8988T (cell line): ENCODE data around the gene PRDM16.

ENCODE experiments used
- DNase-seq: peaks from one replicate; pipeline ENCODE4 v3.0.0; 2011

The PRDM16 gene

DNA sequence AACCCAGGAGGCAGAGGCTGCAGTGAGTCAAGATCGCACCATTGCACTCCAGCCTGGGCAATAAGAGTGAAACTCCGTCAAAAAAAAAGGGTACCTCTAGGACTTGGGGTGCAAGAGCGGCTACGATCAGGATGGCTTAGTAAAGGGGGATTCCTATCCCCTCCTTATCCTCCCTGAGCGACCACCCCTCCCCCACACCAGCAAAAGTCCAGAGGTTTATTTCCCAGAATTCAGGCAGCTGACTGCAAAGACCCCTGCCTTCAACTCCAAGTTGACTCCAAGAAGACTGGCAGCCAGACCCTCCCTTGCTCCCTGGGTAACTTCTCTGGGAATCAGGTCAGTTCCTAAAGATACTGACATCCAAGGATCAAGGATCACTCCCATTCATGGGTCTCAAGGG is 12.4 kb upstream of the PRDM16 start:
- DNase-seq, result no peak

DNA sequence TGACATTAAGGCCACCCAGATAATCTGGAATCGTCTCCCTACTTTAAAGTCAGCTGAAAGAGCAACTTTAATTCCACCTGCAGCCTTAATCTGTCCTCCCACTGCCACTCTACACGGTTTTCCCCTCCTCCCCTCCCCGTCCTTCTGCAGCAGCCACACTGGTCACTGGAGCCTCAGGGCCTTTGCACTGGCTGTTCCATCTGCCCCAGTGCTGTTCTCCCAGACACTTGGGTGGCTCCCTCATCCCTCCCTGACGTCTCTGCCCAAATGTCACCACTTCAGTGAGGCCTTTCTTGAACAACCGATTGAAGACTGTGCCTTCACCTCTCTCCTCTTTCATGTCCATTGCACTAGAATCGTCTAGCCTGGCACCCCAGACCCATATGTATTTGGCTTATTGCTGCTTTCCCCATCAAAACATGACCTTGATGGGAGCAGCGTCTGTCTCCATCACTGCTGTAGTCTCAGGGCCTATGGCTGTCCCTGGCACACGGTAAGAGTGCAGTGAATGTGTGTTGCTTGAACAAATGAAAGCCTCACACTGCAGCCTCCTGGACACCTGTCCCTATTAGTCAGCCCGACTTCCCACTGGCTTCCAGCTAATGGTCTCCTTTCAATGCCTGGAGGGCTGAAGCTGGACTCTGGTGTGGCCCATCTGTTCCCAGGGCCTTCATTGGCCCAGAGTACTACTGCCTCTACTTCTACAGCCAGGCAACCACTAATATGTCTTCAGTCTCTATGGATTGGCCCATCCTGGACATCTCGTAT is 10.6 kb upstream of the PRDM16 start:
- DNase-seq, result no peak

DNA sequence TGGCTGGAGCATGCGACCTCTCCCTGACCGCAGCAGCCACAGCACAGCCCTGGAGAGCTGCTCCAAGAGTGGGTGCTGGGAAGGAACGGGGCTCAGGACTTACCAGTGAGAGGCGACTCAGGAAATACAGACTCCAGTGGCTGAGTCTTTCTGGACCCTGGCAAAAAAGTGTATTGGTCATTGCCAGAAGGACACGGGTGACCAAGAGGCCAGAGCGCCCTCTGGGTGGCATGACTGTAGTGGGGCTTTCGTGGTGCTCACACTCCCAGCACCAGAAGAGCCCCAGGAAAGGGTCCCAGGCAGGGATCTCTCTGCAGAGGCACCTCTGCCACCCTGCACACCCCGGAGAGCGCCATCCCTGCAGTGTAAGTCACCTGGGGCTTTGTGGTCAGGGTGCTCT is 8.9 kb upstream of the PRDM16 start:
- no peak for DNase-seq

DNA sequence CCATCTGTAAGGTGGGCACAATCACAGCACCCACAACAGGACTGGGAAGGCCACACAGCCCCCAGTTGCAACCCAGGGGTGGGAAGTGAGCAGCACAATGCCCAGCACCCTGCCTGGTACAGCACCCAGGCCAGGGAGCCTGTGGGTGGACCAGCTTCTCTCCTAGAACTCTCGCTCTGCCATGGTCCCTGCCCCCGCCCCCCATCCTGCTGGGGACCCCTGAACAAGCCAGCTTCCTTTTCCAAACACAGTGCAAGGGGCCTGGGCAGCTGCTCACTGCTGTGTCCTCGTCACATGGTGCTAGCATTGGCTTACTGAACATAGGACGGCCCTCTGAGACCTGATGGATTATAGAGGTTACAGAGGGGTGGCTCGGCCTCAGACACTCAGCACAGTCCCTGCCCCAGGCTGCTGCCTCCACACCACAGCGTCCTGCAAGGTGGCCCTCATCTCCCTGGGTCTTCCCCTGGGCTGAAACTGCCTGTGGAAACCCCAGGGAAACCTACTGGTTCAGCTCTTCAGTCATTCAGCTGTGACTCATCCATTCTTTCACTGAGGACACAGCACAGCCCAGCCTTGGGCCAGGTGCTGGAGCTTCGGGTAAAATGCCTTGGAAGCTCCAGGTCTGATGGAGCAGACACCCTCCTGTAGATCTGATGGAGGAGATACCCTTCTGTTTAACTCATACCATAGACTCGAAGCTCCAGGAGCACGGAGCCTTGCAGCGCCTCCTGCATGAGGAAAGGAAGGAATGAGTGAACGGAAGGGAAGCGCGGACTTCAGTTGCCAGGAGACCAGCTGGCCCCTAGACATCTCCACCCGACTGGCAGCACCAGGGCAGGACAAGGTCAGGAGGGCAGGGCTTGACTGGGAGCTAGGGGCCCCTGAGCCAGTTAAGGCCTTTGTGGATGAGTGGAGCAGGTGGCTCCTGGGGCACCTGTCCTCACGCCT is 8.1 kb upstream of the PRDM16 start:
- DNase-seq, result peak; percentile 64

DNA sequence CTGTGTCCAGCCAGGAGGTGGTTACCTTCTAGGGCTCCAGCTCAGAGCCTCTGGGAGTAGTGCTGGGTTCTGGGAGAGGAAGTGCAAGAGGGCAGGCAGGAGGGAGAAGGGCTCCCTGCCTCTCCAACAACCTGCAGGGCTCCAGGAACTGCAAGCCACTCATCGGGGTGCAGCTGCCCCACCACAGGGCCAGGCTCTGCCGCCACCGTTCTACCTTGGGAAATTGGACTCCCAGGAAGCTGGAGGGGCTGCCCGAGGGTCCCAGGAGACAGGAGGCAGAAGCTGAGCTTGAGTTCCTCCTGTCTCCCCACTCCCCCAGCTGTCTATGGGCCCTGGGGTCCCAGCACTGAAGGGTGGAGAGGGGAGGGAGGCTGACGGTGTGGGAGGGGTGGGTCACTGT is 7.4 kb upstream of the PRDM16 start:
- no peak for DNase-seq

DNA sequence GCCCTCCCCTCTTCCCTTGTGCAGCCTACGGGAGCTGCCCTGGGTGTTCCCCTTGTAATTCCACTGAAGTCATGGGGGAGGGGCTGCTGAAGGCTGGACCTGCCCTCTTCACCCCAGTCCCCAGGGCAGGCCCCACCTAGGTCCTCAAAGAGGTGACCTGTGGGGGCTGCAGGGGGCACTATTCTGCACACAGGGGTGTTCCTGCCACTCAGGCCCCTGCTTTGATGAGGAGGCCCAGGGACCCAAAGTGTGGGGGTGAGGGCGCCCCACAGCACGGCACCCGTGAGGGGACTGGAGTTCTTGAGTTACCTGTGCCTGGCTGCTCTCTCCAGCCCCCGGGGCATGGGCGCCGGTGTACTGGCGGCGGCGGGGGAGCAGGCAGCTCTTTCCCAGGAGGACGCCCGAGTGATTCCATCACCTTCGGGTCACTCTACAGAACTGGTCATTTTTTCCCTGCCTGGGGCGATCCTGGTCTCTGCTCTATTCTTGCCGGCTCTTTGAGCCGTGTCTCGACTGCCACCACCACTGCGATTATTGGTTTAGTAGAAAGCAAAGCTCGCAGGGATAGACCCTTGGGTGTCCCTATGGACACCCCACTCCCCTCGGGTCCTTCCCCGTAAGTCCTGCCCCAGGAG is 6.9 kb upstream of the PRDM16 start:
- DNase-seq, result no peak

DNA sequence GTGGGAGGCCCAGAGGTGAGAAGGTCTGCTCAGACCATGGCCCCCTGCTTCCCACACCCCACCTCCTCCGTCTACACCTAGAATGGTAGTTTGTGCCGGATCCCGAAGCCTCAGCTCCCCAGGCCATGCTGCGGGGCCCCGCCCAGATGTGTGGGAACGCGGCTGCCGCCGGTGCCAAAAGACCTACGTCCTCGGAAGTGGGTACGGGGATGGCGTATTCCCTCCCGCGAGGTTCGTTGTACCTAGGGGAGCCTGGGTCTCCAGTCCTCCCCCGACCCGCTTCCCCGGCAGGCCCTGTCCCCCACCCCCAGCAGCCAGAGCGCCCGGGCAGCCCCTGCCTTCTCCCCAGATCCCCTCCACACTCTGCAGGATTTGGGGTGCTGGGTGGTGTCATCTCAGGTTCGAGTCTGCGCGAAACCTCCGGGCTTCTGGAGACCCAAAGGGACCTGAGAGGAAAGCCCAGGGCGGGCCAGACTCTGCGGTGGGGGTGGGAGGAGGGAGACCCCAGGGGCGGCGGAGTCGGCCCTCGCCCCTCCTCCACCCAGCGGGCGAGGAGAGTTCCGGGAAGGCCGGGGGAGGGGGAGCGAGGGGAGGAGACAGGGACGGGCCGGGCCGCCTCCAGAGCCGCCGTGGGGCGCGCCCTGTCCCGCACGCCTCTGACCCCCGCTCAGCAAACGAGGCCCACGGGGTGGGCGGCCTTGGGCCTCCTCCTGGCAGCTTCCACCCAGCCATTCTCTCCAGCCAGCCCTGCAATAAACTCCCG is 6.2 kb upstream of the PRDM16 start:
- DNase-seq, result no peak

DNA sequence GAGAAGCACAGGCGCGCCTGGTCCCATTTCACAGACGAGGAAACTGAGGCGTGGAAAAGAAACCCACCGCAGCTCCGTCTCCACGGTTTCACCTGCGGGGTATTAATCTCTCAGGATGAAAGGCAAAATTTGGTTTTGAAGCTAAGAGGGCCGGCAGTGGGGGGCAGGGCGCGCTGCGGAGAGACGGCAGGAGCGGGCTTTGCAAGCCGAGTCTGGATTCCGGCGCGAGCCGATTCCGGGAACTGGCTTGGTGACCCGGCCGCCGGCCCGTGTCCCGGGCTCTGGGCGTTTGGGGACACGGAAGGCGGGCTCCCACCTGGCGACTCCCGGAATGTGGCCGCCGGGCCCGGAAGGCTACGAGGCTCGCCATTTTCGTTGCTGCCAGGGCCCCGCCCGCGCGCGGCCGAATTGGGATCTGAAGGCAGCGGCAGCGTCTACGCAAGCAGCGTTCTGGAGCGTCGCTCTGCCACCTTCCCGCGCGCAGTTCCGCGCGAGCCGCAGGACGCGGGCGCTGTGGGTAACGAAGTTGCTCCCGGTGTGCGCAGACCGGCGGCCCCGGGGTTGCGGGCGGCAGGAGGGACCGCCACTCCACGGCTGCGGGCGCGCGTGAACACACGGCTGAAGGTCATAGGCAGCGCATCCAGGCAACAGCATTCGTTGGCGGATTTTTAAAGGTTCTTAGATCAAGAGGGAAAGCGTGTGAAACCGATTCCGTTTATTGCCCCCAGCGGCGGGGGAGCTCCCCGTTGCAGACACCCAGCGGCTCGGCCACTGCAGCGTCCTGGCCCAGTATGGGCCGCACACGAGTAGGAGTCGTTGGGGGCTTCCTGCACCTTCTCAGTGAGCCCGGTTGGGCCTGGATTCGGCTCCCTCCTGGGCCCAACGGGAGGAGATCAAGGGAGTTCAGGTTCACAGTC is 5.4 kb upstream of the PRDM16 start:
- no peak for DNase-seq

DNA sequence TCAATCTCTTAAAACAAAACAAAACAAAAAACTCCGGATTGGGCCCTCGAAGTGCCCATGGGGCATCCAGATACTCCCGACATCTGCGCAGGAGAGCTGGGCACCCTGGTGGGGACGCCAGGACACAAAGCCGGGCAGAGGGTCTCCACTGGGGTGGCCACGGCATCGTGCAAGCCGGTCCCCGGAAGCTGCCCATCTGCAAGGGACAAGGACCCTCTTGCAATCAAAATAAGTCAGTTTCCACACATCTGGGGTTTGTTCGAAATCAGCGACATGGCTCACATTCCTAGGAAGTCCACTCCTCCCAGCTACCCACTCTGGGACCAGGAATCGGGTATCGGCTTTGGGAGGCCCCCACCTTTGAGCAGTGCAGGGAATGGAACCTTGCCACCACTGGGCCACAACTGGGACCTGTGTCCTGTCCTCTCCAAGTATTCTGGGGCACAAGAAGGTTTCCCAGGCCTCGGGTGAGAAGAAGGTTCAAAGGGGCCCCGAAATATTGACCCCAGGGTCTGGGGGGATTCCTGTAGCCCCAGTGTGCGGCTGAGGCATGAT is 4.6 kb upstream of the PRDM16 start:
- no peak for DNase-seq

DNA sequence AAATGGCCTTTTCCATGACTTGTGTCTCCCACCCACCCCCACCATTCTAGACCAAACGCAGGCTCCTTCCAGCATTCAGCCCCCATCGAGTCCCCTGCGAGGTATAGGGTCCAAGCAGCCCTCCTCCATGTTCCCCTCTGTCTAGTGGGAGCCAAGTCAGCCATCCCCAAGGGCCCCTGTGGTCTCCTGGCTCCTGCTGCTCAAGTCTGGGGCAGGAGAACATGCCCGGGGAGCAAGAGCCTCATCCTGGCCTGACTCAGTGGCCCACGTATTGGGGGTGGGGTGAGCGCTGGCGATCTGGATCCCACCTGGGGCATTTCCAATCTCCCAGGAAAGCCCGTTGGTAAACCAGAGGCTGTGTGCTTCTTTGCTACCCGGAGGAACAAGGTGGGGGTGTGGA is 4.1 kb upstream of the PRDM16 start:
- DNase-seq, result no peak

DNA sequence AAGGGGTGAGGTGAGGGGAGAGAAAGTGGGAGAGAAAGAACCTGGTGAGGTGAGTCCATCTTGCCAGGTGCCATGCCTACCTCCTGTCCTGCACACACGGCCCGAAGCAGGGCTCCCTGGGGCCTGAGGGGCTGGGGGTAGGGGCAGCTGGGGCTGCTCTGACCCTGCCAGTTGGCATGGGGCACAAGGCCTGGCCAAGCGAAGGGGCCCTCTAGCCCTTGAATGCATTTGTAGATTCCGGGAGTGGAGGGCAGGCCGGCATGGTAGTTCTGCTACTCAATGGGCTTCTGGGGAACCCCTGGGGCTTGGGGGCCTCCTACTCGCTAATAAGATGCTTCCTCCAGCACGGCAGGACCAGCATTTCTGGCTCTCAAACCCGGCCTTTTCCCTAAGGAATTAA is 3.6 kb upstream of the PRDM16 start:
- no peak for DNase-seq

DNA sequence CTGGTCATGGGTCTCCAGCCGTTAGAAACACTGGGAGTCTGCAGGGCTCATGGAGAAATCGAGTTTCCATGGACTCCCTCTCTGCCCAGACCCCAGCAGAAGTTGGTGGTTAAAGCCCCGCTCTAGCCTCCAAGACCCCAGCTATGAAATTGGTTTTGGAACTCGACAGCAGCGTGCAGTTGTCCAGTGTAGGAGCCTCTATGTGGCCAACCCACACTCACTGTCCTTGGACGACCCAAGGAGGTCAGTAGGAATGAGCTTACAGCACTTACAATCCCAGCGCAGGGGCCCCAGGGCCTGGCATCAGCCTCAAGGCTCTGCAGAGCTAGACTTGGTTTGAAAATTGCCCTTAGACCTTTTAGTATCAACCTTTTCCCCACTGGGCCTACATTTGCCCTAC is 3.2 kb upstream of the PRDM16 start:
- DNase-seq, result no peak

DNA sequence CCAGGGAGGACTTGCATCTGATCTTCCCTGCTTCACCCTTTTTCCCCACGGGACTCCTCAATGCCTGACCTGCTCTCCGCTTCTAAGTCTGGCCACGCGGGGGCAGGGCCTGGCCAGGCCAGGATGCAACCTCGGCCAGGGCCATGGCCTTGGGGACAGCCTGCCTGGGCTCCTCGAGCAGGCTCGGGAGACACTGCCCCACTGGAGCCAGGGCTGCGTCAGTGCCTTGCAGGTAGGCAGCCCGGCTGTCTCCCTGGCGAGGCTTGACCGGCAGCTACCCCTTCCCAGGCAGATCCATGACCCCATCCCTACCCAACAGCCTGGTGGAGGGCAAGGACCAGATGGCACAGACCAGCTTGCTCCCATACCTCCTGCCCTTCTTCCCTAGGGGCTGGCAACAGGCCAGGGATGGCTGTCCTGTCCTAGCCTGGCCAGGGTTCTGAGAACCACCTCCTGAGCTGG is 2.7 kb upstream of the PRDM16 start:
- DNase-seq, result no peak

DNA sequence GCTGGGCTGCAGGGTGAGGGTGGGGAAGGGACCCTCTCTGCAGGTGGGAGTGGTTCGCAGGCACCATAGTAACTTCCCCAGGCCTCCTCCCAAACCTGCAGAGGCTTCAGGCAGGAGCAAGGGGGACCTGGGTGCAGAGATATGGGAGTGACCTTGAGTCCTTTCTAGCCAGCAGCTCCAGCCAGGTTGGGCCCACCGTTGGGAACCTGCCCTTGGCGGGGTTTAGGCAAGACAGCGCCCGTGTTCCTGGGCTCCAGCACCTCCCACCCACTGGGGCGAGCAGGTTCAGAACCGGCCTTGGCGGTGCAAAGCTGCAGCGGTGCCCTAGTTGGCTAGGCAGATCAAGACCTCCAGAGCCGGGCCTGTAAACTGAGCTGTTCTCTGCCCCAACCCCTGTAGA is 2.2 kb upstream of the PRDM16 start:
- DNase-seq, result no peak

DNA sequence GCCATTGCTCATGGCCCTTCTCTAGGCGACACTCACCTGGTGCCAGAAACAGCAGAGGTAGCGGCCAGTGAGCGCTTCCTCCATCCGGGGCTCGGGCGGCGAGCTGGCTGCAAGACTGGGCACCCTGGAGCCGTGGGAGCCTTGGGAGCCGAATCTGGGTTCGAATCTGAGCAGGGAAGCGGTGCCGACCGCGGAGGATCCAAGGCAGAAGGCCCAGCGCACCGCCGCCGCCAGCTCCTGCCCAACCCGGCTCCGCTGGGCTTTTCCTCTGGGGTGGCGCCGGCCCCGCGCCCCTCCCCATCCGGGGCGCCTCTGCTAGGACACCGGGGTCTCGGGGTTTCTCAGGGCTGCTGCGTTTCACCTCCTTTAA is 1.7 kb upstream of the PRDM16 start:
- no peak for DNase-seq

DNA sequence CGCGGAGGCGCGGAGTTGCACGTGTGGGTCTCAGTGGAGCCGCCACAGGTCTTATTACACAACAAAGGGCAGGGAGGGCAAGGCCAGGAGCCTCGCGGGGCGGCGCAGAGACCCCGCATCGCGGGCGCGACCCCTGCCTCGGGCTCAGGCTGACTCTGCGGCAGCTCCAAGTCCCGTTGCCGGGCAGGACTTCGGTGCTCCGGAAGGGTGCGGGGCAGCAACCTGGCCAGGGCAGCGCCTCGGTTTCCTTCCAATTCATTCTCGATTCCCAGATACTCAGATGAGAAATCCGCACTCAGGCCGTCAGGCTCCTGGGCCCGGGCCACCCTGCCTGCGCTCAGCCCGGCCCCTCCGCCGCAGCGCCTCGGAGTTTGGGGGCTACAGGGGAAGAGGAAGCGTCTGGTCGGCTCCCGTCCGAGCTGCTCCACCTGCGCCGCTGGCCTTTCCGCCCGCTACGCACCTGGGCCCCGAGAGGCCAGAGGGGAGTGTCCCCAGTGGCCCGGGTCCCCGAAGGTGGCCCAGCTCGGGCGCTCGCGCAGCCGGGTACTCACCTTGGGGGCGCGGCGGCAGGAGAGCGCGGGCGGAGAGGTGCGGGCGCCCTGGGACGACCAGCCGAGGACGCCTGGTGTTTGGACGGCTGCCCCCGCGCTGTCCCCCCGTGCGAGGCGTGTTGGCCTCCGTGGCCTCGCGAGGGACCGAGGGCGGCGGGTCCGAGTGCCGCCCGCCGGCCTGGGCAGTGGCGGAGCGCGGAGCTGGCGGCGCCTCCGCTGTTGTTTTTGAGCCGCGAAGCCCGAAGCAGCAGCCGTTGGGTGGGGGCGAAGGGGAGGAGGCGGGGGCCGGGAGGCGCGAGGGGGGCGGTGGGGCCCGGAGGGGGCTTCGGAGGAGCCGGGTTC is 1.1 kb upstream of the PRDM16 start:
- no peak for DNase-seq

DNA sequence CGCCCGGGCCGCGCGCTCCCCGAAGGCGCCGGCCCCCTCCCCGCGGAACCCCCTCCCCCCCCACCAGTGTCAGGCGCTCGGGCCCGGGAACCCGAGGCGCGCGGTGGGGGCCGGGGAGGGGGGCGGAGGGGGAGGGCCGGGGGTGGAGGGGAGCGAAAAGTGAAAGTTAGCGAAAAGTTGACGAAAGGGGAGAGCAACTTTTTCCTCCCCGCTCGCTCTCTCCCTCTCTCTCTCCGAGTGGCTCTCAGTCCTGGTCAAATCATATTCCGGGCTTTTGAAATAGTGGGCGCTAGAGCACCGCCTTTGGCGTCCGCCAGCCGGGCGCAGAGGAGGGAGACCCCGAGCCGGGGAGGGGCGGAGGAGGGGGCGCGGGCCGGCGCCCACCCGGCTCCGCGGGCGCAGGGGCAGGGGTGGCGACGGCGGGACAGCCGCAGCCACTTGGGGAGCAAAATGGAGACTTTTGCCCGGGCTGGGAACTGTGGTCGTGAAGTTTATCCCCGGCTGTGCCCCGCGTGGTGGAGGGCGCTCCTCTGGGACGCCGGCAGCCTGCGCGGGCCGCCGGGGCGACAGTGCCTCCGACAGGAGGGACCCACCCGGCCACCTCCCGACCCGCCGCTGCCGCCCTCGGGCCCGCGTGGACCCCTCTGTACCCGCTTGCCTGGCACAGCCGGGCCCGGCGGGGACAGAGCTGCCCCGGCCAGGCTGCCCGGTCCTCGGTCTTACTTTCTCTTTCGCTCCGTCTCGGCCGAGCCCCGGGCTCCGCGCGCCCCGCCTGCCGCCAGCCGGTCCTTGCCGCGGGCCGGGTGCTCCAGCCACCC is 697 bp downstream of the PRDM16 start:
- DNase-seq, result peak; percentile 87

DNA sequence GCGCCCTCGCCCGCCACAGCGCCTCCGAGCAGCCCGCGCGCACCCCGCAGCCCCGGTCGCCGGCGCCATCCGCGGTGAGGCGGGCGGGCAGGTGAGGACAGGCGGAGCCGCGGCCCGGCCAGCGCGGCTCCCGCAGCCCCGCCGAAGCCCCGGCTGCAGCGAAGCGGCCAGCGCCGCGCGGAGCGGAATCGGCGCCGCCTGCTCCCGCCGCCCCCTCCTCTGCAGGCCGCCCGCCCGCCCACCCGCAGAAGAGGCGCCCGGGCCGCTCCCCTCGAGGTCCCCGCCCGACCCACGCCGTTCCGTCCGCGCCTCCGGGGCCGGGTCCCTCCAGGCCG is 1.3 kb downstream of the PRDM16 start:
- no peak for DNase-seq
